Measurements from ENCODE around the gene HELZ.

Gene HELZ

DNA sequence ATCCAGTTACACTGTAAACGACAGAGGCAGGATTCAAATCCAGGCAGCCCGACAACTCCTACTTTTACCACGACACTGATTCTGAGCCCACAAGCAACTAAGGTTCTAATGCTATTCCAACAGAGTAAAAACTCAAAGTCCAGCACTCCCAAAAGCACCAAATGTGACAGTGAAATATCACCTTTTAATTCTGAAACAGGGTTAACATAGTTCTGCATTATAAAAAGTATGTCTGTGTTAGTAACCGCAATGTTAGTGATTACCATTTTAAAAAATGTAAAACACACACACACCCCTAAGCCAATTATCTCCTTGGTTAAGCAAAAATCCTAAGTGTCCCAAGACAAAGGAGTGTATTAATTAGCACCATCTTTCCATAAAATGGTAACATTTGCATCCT lies 19.7 kb downstream of the HELZ start:
- H3K27me3 Mint-ChIP-seq (ENCODE audit: low read depth), result no peaks in the 10 kb centered on the region
- H3K4me1 Mint-ChIP-seq (ENCODE audit: low read depth), result peaks cover 25% of the 10 kb centered on the region
- no peaks in the 10 kb centered on the region for H3K9me3 Mint-ChIP-seq
- no peak overlapping the region for H3K4me3 Mint-ChIP-seq
- H3K27ac Mint-ChIP-seq, result no peak overlapping the region
- peaks cover 35% of the 10 kb centered on the region for H3K36me3 Mint-ChIP-seq (ENCODE audit: low read depth)

DNA sequence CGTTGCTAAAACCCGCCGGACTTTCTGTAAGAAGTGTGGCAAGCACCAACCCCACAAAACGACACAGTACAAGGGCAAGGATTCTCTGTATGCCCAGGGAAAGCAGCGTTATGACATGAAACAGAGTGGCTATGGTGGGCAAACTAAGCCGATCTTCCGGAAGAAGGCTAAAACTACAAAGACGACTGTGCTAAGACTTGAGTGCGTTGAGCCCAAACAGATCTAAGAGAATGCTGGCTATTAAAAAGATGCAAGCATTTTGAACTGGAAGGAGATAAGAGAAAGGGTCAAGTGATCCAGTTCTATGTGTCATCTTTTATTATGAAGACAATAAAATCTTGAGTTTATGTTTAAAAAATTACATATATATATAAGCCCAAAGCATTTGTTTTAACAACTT lies 20.3 kb downstream of the HELZ start:
- peaks cover 38% of the 10 kb centered on the region for H3K36me3 Mint-ChIP-seq (ENCODE audit: low read depth)
- H3K27ac Mint-ChIP-seq, result no peak overlapping the region
- no peak overlapping the region for H3K4me3 Mint-ChIP-seq
- H3K27me3 Mint-ChIP-seq (ENCODE audit: low read depth), result no peaks in the 10 kb centered on the region
- peaks cover 28% of the 10 kb centered on the region for H3K4me1 Mint-ChIP-seq (ENCODE audit: low read depth)
- no peaks in the 10 kb centered on the region for H3K9me3 Mint-ChIP-seq

DNA sequence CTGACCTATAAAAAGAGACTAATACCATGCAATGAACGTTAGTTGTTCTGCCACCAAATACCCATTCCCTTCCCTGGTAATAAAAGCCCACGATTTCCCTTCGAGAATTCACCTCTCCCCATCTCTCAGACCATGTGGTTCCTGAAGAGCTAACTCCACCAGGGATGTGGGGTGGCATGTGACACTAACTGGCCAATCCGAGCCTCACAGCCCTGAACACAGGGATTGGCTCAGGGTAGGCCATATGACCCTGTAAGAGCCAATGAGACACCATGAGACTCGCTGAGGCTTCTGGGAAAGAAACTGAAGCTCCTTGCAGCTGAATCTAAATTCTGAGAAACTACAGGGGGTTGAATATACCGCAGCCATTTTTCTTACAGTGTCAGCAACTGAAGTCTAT lies 21.1 kb downstream of the HELZ start:
- Mint-ChIP-seq H3K27me3 (ENCODE audit: low read depth) (no peaks in the 10 kb centered on the region), H3K4me1 (ENCODE audit: low read depth) (peaks cover 26% of the 10 kb centered on the region), H3K4me3 (no peak overlapping the region), H3K9me3 (no peaks in the 10 kb centered on the region), H3K27ac (peak overlapping the region; percentile 18), H3K36me3 (ENCODE audit: low read depth) (peaks cover 31% of the 10 kb centered on the region)

DNA sequence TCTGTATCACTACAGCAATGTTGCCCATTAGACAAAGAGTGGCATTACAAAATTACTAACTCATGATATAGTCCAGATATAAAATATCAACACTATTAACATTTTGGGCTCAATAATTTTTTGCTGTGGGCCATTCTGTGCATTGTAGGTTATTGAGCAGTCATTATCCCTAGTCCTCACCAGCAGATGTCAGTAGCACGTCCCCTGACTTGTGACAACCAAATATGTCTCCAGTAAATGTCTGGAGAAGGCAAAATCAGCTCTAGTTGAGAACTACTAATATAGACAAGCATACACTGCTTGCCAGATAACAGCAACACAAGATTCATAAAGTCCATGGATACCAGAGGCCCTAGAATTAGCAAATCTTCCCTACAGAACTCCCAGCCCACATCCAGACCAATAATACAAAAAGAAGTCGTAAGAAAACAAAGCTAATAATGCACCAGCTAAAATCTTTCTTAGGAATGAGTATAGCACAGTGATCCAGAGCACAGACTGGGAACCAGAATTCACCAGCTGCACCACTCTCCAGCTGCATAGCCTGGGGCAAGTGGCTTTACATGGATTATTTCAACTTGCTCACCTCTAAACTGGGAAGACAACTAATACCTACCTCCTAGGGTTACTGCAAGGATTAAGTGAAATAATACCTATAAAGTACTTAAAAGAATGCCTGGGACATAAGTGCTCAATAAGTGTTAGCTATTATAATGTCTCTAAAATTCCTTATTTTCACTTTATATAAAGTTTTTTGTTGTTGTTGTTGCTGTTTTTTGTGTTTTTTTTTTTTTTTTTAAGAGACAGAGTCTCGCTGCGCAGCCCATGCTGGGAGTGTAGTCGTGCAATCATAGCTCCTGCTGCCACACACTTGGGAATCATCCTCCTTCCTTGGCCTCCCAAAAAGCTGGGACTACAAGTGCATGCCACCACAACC lies 23.7 kb downstream of the HELZ start:
- Mint-ChIP-seq H3K36me3 (ENCODE audit: low read depth) (peaks cover 28% of the 10 kb centered on the region), H3K4me3 (no peak overlapping the region), H3K27ac (no peak overlapping the region), H3K27me3 (ENCODE audit: low read depth) (no peaks in the 10 kb centered on the region), H3K9me3 (no peaks in the 10 kb centered on the region), H3K4me1 (ENCODE audit: low read depth) (peaks cover 27% of the 10 kb centered on the region)

DNA sequence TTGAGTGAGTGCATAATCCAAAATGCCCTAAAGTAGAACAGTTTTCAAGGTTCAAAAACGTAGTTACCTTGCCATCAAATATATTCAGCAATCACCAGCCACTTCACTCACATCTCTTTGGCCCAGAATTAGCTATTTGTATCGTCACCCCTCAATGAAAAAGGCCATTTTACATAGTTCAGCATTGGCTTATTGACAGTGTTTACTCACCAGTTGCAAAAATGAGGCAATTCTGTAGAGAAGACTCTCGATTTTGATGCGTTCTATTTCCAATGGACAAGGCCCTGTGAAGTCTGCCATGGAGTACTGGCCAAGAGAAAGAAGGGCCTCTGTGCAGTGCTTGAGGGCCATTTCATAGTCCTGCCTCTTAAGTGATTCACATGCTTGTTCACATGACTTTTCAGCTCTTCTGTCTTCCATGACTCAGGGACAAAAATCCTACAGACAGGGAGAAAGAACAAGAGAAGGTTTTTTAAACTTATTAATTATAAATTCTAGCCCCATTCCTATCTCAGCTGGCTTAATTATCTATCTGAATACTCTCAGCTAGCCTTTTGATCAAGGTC lies 26.5 kb downstream of the HELZ start:
- no peaks in the 10 kb centered on the region for H3K27me3 Mint-ChIP-seq (ENCODE audit: low read depth)
- no peaks in the 10 kb centered on the region for H3K9me3 Mint-ChIP-seq
- H3K4me3 Mint-ChIP-seq, result no peak overlapping the region
- H3K36me3 Mint-ChIP-seq (ENCODE audit: low read depth), result peaks cover 22% of the 10 kb centered on the region
- H3K27ac Mint-ChIP-seq, result no peak overlapping the region
- peaks cover 18% of the 10 kb centered on the region for H3K4me1 Mint-ChIP-seq (ENCODE audit: low read depth)

DNA sequence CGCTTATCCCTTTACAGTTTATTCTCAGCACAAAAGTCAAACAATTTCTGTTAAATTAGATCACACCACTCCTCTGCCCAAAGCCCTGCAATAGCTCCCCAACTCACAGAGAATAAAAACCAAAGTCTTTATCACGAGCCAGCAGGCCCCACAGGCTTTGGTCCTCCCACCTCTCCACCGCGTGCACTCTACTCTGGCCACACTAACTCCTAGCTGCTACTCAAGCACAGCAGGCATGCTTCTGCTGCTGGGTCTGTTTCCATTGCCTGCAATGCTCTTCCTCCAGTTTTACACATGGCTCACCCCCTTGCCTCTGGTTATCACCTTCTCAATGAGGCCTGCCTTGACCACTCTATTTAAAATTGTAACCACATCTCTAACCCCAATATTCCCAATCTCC lies 27.6 kb downstream of the HELZ start:
- Mint-ChIP-seq H3K36me3 (ENCODE audit: low read depth) (peaks cover 22% of the 10 kb centered on the region), H3K4me3 (no peak overlapping the region), H3K27ac (no peak overlapping the region), H3K27me3 (ENCODE audit: low read depth) (no peaks in the 10 kb centered on the region), H3K9me3 (no peaks in the 10 kb centered on the region), H3K4me1 (ENCODE audit: low read depth) (peaks cover 15% of the 10 kb centered on the region)

DNA sequence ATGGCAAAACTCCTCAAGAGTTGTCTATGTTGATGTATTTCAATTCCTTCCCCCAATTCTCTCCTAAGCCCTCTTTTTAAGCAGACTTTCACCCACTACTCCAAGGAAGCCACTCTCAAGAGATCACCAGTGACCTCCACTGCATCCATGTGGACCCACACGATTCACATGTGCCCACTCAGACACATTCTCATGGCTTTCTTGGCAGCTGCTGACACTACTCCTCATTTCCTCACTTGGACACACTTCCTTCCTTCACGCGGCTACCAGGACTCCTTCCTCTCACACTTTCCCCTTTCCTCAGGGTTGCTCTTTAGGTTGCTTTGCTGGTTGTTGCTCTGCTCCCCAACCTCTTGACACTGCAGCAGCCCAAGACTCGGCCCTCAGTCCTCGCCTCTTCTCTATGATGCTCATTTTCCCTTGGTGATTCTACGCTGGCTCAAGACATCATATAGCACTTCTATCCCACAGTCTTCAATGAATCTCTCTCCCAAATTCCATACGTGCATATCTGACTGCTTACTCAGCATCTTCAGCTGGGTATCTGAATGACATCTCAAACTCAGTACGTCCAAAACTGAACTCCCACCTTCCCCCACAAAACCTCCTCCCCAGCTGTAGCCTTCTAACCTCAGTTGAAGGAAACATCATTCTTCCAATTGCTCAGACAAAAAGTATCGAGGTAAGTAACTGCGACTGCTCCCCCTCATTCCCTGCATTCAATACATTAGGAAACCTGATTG lies 28.2 kb downstream of the HELZ start:
- Mint-ChIP-seq H3K9me3 (no peaks in the 10 kb centered on the region), H3K4me3 (no peak overlapping the region), H3K36me3 (ENCODE audit: low read depth) (peaks cover 19% of the 10 kb centered on the region), H3K4me1 (ENCODE audit: low read depth) (peaks cover 17% of the 10 kb centered on the region), H3K27ac (no peak overlapping the region), H3K27me3 (ENCODE audit: low read depth) (no peaks in the 10 kb centered on the region)

DNA sequence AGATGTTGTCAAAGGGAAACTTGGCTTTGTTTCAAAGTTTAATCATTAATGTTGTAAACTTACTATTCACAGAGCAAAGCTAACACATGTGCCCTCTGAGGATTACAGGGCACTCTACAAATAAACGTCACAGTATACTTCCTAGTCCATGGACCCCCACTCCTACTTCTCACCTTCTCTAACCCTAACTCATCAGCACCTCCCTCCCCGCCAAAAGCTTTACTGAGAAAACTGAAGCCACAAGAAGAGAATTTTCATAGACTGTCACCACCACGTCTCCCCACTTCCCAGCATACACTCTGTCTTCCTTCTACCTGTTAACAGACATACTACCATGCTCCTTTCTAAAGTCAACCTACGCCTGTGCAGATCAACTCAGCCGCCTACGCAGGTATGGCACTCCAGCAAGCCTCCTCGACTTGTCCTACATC lies 29.0 kb downstream of the HELZ start:
- H3K27ac Mint-ChIP-seq, result no peak overlapping the region
- peaks cover 16% of the 10 kb centered on the region for H3K4me1 Mint-ChIP-seq (ENCODE audit: low read depth)
- H3K36me3 Mint-ChIP-seq (ENCODE audit: low read depth), result peaks cover 19% of the 10 kb centered on the region
- H3K9me3 Mint-ChIP-seq, result no peaks in the 10 kb centered on the region
- no peak overlapping the region for H3K4me3 Mint-ChIP-seq
- H3K27me3 Mint-ChIP-seq (ENCODE audit: low read depth), result no peaks in the 10 kb centered on the region

DNA sequence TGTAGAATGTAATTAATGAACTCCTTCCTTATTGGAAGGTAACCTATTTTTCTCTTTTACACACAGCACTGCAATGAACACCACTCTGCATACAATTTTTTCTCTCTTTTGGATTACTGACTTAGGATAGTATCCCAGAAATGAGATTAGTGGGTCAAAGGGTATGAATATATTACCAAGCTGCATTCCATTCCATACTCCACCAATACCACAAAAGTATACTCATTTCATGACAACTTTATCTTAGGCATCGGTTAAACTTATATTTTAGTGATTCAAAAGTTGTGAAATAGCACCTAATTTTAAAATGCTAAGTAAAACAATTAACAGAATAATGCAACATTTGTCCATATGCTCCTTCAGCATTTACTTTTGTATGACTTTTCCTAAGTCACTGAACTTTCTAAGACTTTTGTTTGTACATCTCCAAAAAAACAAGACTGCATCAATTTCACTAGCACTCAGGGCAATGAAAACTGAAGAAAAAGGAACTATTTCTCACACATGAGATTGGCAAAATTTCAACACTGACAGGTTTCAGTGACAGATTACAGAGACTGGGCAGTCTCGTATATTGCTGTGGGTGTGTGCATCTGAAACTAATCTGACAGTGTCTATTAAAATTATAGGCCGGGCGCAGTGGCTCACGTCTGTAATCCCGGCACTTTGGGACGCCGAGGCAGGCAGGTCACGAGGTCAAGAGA lies 32.1 kb downstream of the HELZ start:
- Mint-ChIP-seq H3K4me1 (ENCODE audit: low read depth) (peaks cover 12% of the 10 kb centered on the region), H3K4me3 (no peak overlapping the region), H3K36me3 (ENCODE audit: low read depth) (peaks cover 16% of the 10 kb centered on the region), H3K9me3 (no peaks in the 10 kb centered on the region), H3K27ac (no peak overlapping the region), H3K27me3 (ENCODE audit: low read depth) (no peaks in the 10 kb centered on the region)

DNA sequence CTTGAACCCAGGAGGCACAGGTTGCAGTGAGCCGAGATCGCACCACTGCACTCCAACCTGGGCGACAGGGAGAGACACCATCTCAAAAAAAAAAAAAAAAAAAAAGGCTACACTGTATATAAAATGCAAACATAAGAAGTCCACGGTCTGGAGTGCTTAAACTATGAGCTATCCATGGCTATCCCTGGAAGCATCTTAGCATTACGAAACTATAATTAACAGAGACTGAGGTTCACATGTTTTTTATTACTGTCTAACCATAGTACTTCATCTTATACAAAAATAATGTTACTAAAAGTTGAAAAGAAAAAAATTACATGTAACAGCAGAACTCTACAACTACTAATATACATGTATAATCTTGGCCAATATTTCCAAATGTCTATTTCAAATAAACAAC lies 32.8 kb downstream of the HELZ start:
- Mint-ChIP-seq H3K36me3 (ENCODE audit: low read depth) (peaks cover 17% of the 10 kb centered on the region), H3K9me3 (no peaks in the 10 kb centered on the region), H3K4me3 (no peak overlapping the region), H3K4me1 (ENCODE audit: low read depth) (peaks cover 12% of the 10 kb centered on the region), H3K27me3 (ENCODE audit: low read depth) (no peaks in the 10 kb centered on the region), H3K27ac (no peak overlapping the region)

DNA sequence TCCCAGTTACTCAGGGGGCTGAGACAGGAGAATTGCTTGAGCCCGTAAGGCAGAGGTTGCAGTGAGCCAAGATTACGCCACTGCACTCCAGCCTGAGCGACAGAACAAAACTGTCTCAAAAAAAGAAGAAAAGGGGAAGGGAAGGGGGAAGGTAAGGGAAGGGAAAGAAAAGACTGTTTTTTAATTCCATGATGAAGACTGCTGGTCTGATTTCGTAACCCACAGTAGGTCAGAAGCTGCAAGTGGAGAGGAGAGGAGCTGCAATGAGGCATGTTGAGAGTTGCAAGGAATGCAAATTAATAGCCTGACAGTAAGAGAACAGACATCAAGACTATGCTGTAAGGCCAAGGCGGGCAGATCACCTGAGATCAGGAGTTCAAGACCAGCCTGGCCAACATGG lies 33.3 kb downstream of the HELZ start:
- Mint-ChIP-seq H3K27me3 (ENCODE audit: low read depth) (no peaks in the 10 kb centered on the region), H3K4me1 (ENCODE audit: low read depth) (peaks cover 12% of the 10 kb centered on the region), H3K36me3 (ENCODE audit: low read depth) (peaks cover 17% of the 10 kb centered on the region), H3K9me3 (no peaks in the 10 kb centered on the region), H3K27ac (no peak overlapping the region), H3K4me3 (no peak overlapping the region)

DNA sequence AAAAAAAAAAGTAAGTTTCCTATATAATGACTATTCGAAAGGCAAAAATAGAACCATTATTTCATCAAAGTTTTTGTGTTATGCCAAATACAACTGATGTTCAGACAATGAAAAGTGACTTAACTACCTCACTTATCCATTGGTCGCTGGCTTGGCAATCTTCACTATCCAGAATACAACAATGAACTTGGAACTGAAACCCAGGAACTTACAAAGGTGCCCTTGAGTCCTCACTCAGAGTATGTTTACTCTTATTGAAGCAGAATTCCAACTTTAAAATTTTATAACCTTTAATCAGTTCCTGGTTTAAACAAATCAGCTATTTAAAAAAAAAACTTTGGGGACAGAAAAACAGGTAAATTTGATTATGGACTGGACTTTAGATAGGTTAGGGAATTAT lies 34.1 kb downstream of the HELZ start:
- no peak overlapping the region for H3K27ac Mint-ChIP-seq
- peaks cover 17% of the 10 kb centered on the region for H3K36me3 Mint-ChIP-seq (ENCODE audit: low read depth)
- H3K9me3 Mint-ChIP-seq, result no peaks in the 10 kb centered on the region
- peaks cover 12% of the 10 kb centered on the region for H3K4me1 Mint-ChIP-seq (ENCODE audit: low read depth)
- no peaks in the 10 kb centered on the region for H3K27me3 Mint-ChIP-seq (ENCODE audit: low read depth)
- no peak overlapping the region for H3K4me3 Mint-ChIP-seq

DNA sequence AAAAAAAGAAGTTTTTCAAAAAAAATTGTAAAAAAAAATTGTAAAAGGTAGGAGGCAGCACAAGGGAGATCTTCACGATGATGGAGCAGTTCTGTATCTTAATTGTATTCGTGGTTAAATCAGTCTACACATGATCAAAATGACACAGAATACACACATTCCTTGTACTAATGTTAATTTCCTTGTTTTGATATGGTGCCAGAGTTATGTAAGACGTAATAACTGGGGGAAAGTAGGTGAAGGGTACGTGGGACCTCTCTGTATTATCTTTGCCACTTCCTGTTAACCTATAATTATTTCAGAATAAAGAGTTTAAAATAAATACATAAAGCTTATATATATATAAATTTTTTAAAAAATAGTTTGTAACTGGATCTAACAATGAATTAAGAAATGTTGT lies 36.8 kb downstream of the HELZ start:
- Mint-ChIP-seq H3K36me3 (ENCODE audit: low read depth) (peaks cover 12% of the 10 kb centered on the region), H3K4me3 (no peak overlapping the region), H3K4me1 (ENCODE audit: low read depth) (peaks cover 12% of the 10 kb centered on the region), H3K9me3 (no peaks in the 10 kb centered on the region), H3K27ac (no peak overlapping the region), H3K27me3 (ENCODE audit: low read depth) (no peaks in the 10 kb centered on the region)

DNA sequence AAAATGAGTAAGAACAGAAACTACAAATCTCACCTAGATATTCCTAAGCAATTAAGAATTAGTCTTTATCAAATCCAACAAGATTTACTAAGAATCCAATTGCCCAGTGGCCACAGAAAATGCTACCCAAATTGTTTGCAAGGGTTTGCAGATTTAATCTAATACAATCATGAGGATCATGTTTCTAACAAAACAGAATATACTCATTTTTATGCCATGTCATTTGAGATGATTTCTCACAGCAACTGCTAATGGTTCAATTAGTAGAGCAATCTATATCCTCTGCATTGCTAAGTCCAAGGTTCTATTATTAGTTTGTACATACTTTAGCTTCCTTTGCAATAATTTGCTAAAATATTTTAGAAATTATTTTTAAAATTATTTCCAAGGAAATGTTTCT lies 41.2 kb downstream of the HELZ start:
- H3K4me1 Mint-ChIP-seq (ENCODE audit: low read depth), result peaks cover 4% of the 10 kb centered on the region
- no peaks in the 10 kb centered on the region for H3K9me3 Mint-ChIP-seq
- no peak overlapping the region for H3K4me3 Mint-ChIP-seq
- H3K27me3 Mint-ChIP-seq (ENCODE audit: low read depth), result no peaks in the 10 kb centered on the region
- no peak overlapping the region for H3K27ac Mint-ChIP-seq
- H3K36me3 Mint-ChIP-seq (ENCODE audit: low read depth), result peaks cover 23% of the 10 kb centered on the region
